Measurements from ENCODE around the gene RPP38.

Gene RPP38

DNA sequence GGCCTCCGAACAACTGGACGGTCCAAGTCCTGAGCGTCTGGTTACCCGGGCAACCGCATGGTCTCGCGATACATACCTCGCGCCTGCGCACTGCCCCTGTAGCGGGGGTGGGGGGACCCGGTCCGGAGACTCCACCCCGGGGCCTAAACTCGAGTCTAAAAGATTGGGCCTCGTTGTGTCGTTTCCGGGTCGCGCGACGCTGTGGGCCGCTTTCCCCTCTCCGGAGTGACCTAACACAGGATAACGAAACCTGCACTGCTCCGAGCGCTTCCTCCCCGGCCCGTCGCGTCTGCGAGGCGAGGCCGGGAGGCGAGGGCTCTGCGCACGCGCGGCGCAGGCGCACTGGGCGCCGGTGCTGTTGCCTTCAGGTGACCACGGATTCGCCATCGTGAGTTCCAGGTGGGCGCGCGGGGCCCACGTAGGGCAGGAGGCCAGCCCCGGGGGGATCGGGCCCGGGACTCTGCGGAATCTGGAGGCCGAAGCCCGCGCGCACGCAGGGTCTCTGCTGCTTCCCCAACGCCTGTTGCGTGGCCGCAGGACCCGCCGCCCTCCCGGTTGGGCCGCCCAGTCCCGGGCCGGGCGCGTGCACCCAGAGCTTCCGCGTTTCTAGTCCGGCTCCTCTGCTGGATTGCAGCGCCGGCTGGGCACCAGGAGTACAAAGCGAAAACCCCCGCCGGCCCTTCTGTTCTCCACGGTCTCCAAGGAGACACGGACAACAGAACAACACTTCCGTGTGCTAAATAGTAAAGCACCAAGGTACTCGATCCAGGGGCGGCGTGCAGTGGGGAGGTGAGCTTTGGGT, at the start of gene RPP38:
RPP38 (plus strand) TSS at position 345 of the 802 bp plus-strand sequence. CDS start 5,960 bp downstream, outside the sequence.
- no peaks in the 10 kb centered on the region for H3K27me3 Mint-ChIP-seq
- no peaks in the 10 kb centered on the region for H3K9me3 Mint-ChIP-seq
- peaks cover 8% of the 10 kb centered on the region for H3K36me3 Mint-ChIP-seq
- H3K27ac Mint-ChIP-seq = peak within 1 kb of the TSS; percentile 94
- peak; percentile 92 for ATAC-seq
- H3K4me3 Mint-ChIP-seq = peak within 1 kb of the TSS; percentile 80
- peaks cover 43% of the 10 kb centered on the region for H3K4me1 Mint-ChIP-seq

DNA sequence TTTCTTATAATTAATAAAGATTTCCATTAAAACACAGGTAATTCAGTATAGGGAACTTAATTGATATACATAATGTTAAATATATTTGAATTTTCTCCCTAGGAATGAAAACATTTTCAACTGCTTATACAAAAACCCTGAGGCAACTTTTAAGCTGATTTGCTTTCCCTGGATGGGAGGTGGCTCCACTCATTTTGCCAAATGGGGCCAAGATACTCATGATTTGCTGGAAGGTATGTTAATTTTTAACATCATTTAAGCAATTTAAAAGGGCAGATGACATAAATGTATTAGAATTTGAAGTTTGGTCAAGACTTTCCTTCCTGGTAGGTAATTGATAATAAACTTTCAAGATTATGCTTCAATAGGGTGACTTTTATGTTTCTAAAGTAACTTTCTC, 47.6 kb upstream of the RPP38 start:
- H3K4me3 Mint-ChIP-seq = no peak overlapping the region
- H3K27me3 Mint-ChIP-seq = no peaks in the 10 kb centered on the region
- H3K9me3 Mint-ChIP-seq = no peaks in the 10 kb centered on the region
- ATAC-seq = no peak
- H3K4me1 Mint-ChIP-seq = no peaks in the 10 kb centered on the region
- no peak overlapping the region for H3K27ac Mint-ChIP-seq
- no peaks in the 10 kb centered on the region for H3K36me3 Mint-ChIP-seq

DNA sequence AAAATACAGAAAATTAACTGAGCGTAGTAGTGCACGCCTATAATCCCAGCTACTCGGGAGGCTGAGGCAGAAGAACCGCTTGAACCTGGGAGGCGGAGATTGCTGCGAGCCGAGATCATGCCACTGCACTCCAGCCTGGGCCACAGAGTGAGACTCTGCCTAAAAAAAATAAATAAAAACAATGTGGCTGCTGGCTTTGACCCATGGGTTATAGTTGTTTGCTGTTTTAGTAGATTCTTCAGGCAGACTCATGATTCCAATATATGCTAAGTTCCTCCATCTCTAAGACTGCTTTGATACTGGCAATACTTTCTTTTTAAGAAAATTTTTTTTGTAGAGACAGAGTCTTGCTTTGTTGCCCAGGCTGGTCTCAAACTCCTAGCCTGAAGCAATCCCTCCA, 45.0 kb upstream of the RPP38 start:
- Mint-ChIP-seq H3K9me3 (no peaks in the 10 kb centered on the region), H3K27me3 (peaks cover 11% of the 10 kb centered on the region), H3K4me1 (no peaks in the 10 kb centered on the region), H3K27ac (no peak overlapping the region), H3K4me3 (no peak overlapping the region), H3K36me3 (no peaks in the 10 kb centered on the region)
- no peak for ATAC-seq

GRCh38 chr10:15053061-15053460, 44.1 kb upstream of the RPP38 start:
- Mint-ChIP-seq H3K27ac (no peak overlapping the region), H3K36me3 (no peaks in the 10 kb centered on the region), H3K9me3 (no peaks in the 10 kb centered on the region), H3K4me1 (no peaks in the 10 kb centered on the region), H3K4me3 (no peak overlapping the region), H3K27me3 (peaks cover 15% of the 10 kb centered on the region)
- ATAC-seq = no peak

DNA sequence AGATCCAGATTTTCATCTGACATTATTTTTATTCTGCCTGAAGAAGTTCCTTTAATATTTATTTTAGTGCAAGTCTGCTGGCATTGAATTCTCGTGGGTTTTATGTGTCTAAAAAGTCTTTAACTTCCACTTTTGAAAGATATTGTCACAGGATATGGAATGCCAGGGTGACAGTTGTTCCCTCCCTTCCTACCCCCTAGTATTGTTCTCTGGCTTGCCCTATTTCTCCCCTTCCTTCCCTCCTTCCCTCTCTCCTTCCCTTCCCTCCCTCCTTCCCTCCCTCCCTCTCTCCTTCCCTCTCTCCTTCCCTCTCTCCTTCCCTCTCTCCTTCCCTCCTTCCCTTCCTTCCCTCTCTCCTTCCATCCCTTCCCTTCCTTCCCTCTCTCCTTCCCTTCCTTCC, 38.5 kb upstream of the RPP38 start:
- Mint-ChIP-seq H3K36me3 (peaks cover 13% of the 10 kb centered on the region), H3K9me3 (peaks cover 8% of the 10 kb centered on the region), H3K4me3 (no peak overlapping the region), H3K27ac (no peak overlapping the region), H3K27me3 (peaks cover 36% of the 10 kb centered on the region), H3K4me1 (no peaks in the 10 kb centered on the region)
- no peak for ATAC-seq

GRCh38 chr10:15059914-15060313, 37.2 kb upstream of the RPP38 start:
- H3K9me3 Mint-ChIP-seq = peaks cover 8% of the 10 kb centered on the region

GRCh38 chr10:15060638-15061037, 36.5 kb upstream of the RPP38 start:
- peaks cover 12% of the 10 kb centered on the region for H3K9me3 Mint-ChIP-seq

More at GRCh38 chr10:15059914-15060313, 37.2 kb upstream of the RPP38 start:
- no peak overlapping the region for H3K4me3 Mint-ChIP-seq
- peaks cover 37% of the 10 kb centered on the region for H3K27me3 Mint-ChIP-seq
- no peak overlapping the region for H3K27ac Mint-ChIP-seq
- no peaks in the 10 kb centered on the region for H3K4me1 Mint-ChIP-seq
- peaks cover 13% of the 10 kb centered on the region for H3K36me3 Mint-ChIP-seq
- no peak for ATAC-seq

DNA sequence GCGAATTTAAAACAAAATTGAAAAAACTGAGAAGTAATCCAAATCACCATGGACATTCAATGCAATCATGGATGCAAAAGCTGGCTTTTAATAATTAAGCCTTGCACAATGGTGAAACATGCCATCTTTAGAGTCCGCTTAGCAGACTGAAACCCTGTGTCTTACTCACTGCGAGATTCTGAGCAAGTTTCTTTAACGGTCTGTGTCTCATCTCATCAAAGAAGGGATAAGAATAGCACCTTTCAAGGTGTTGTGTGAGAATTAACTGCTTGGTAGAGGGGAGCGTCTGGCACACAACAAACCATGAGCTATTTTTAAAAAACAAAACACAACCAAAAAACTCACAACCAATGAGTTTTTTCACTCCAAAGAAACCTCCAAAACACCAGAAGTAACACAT, 30.0 kb upstream of the RPP38 start:
- no peak for ATAC-seq
- H3K27me3 Mint-ChIP-seq = peaks cover 25% of the 10 kb centered on the region
- no peaks in the 10 kb centered on the region for H3K36me3 Mint-ChIP-seq
- H3K27ac Mint-ChIP-seq = no peak overlapping the region
- peaks cover 11% of the 10 kb centered on the region for H3K9me3 Mint-ChIP-seq
- H3K4me1 Mint-ChIP-seq = no peaks in the 10 kb centered on the region
- no peak overlapping the region for H3K4me3 Mint-ChIP-seq

More at GRCh38 chr10:15060638-15061037, 36.5 kb upstream of the RPP38 start:
- H3K36me3 Mint-ChIP-seq = peaks cover 13% of the 10 kb centered on the region
- no peak overlapping the region for H3K4me3 Mint-ChIP-seq
- no peaks in the 10 kb centered on the region for H3K4me1 Mint-ChIP-seq
- peaks cover 44% of the 10 kb centered on the region for H3K27me3 Mint-ChIP-seq
- H3K27ac Mint-ChIP-seq = no peak overlapping the region
- no peak for ATAC-seq

- no peak overlapping the region for H3K4me3 Mint-ChIP-seq
- no peak for ATAC-seq
- no peaks in the 10 kb centered on the region for H3K4me1 Mint-ChIP-seq
- H3K36me3 Mint-ChIP-seq = no peaks in the 10 kb centered on the region
- H3K27me3 Mint-ChIP-seq = peaks cover 35% of the 10 kb centered on the region
- no peak overlapping the region for H3K27ac Mint-ChIP-seq
- peaks cover 11% of the 10 kb centered on the region for H3K9me3 Mint-ChIP-seq
Measured at GRCh38 chr10:15068802-15069201, 28.4 kb upstream of the RPP38 start.

DNA sequence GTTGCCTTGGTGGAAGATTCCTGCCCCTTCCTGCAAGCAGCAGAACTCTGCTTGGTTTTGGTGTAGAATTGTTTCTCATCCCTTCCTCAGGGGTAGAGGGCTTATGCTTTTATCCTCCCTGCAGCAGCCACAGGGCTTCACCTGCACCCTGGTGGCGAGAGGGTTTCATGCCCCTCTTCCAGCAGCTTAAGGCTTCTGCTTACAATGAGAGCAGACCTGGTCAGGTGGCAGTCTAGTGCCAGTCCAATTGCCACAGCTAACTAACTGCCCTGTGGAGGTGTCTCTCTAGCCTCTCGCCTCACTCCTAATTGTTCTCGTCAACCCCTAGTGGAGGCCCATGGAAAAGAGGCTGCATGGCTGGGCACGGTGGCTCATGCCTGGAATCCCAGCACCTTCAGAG, 27.9 kb upstream of the RPP38 start:
- ATAC-seq = no peak
- H3K27ac Mint-ChIP-seq = no peak overlapping the region
- no peaks in the 10 kb centered on the region for H3K4me1 Mint-ChIP-seq
- no peak overlapping the region for H3K4me3 Mint-ChIP-seq
- peaks cover 39% of the 10 kb centered on the region for H3K27me3 Mint-ChIP-seq
- no peaks in the 10 kb centered on the region for H3K36me3 Mint-ChIP-seq
- H3K9me3 Mint-ChIP-seq = peaks cover 11% of the 10 kb centered on the region

DNA sequence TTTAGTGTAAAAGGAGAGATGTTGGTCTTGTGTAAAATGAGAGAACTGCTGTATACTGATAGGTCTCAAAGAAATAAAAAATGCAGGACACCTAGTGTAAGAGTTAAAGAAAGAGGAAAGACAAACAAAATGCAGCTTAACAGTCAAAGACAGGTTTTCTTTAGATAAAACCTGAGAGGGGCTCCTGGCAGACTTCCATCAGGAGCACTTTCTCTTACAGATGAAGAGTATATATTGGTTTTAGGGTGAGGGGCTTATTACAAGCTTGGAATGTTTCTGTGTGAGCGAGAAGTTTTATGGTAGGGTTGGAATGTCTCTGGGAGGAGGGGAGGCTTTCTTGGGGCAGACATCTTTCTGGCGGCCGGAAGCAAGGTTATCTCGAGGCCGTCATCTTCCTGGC, 24.8 kb upstream of the RPP38 start:
- Mint-ChIP-seq H3K4me1 (no peaks in the 10 kb centered on the region), H3K36me3 (no peaks in the 10 kb centered on the region), H3K27ac (no peak overlapping the region)

GRCh38 chr10:15075421-15075820, 21.7 kb upstream of the RPP38 start:
- H3K4me3 Mint-ChIP-seq = no peak overlapping the region
- ATAC-seq = no peak
- peaks cover 20% of the 10 kb centered on the region for H3K27me3 Mint-ChIP-seq
- H3K36me3 Mint-ChIP-seq = no peaks in the 10 kb centered on the region
- no peak overlapping the region for H3K27ac Mint-ChIP-seq
- H3K4me1 Mint-ChIP-seq = no peaks in the 10 kb centered on the region
- H3K9me3 Mint-ChIP-seq = no peaks in the 10 kb centered on the region

More for the DNA sequence above, 24.8 kb upstream of the RPP38 start:
- peaks cover 6% of the 10 kb centered on the region for H3K9me3 Mint-ChIP-seq
- H3K27me3 Mint-ChIP-seq = peaks cover 30% of the 10 kb centered on the region
- no peak for ATAC-seq
- H3K4me3 Mint-ChIP-seq = no peak overlapping the region

- Mint-ChIP-seq H3K4me1 (no peaks in the 10 kb centered on the region), H3K27me3 (no peaks in the 10 kb centered on the region), H3K27ac (no peak overlapping the region), H3K4me3 (no peak overlapping the region), H3K36me3 (no peaks in the 10 kb centered on the region), H3K9me3 (no peaks in the 10 kb centered on the region)
- no peak for ATAC-seq
Measured at GRCh38 chr10:15083674-15084501, 13.3 kb upstream of the RPP38 start.

GRCh38 chr10:15084502-15084922, 12.6 kb upstream of the RPP38 start:
- Mint-ChIP-seq H3K9me3 (no peaks in the 10 kb centered on the region), H3K27me3 (no peaks in the 10 kb centered on the region), H3K4me1 (no peaks in the 10 kb centered on the region), H3K27ac (no peak overlapping the region), H3K4me3 (no peak overlapping the region), H3K36me3 (no peaks in the 10 kb centered on the region)
- ATAC-seq = no peak

GRCh38 chr10:15088428-15089261, 8.5 kb upstream of the RPP38 start, which contains the start of gene ACBD7:
TSS of gene ACBD7 (minus strand) at chr10:15088776. CDS start at chr10:15088728, 48 bp downstream.
- Mint-ChIP-seq H3K36me3 (no peaks in the 10 kb centered on the region), H3K9me3 (no peaks in the 10 kb centered on the region), H3K27me3 (no peaks in the 10 kb centered on the region), H3K4me3 (peak within 1 kb of the TSS; percentile 75), H3K4me1 (no peaks in the 10 kb centered on the region), H3K27ac (no peak within 1 kb of the TSS)
- peak; percentile 99 for ATAC-seq
